Neural cell (in vitro differentiated cells): ENCODE measurements around the gene LHB. TPM values are rescaled to one million over a fixed set of nuclear protein-coding genes. Genes with fewer than 3 reads are reported as not detected.

Experiments used
- H2AFZ ChIP-seq: fragments of 200-600, 300-800 bp; sonication (generic), shearing (Covaris generic); 2 replicates; pipeline ENCODE4 v1.6.0; 2014; ENCODE audit warnings: low read depth, mild to moderate bottlenecking, antibody characterized with exemption, low read length, moderate library complexity
- H3F3A ChIP-seq: fragments of 200-600 bp; shearing (Covaris generic); 2 replicates; pipeline ENCODE4 v1.6.1; 2016; ENCODE audit warnings: mild to moderate bottlenecking, moderate library complexity, mixed read lengths, antibody characterized with exemption, low read length; ENCODE audit not compliant: insufficient read depth, poor library complexity, severe bottlenecking
- H3K27ac ChIP-seq: fragments of 200-600, 300-800 bp; sonication (generic), shearing (Covaris generic); 2 replicates; pipeline ENCODE4 v1.5.1; 2014; ENCODE audit warnings: mild to moderate bottlenecking, low read length, moderate library complexity
- H3K27me3 ChIP-seq: fragments of 300-800, 200-600 bp; sonication (generic), shearing (Covaris generic); 2 replicates; pipeline ENCODE4 v1.6.0; 2014; ENCODE audit warnings: mild to moderate bottlenecking, low read depth, low read length, moderate library complexity; ENCODE audit not compliant: insufficient read depth
- H3K36me3 ChIP-seq: fragments of 300-800, 200-600 bp; sonication (generic), shearing (Covaris generic); 2 replicates; pipeline ENCODE4 v1.5.1; 2014; ENCODE audit warnings: mild to moderate bottlenecking, antibody characterized with exemption, low read length, moderate library complexity; ENCODE audit not compliant: insufficient read depth
- H3K4me2 ChIP-seq: fragments of 300-800, 200-600 bp; sonication (generic), shearing (Covaris generic); 2 replicates; pipeline ENCODE4 v1.6.0; 2014; ENCODE audit warnings: mild to moderate bottlenecking, low read length
- H3K4me3 ChIP-seq: fragments of 300-800, 200-600 bp; sonication (generic), shearing (Covaris generic); 2 replicates; pipeline ENCODE4 v1.5.1; 2014; ENCODE audit warnings: mild to moderate bottlenecking, low read length, moderate library complexity
- H3K79me2 ChIP-seq: fragments of 200-600 bp; shearing (Covaris generic); replicated peaks from 2 replicates; pipeline ENCODE4 v1.6.0; 2014; ENCODE audit warnings: mild to moderate bottlenecking, low read length, moderate library complexity; ENCODE audit not compliant: insufficient read depth
- H3K9ac ChIP-seq: fragments of 300-800, 200-600 bp; sonication (generic), shearing (Covaris generic); 2 replicates; pipeline ENCODE4 v1.6.1; 2016; ENCODE audit warnings: mild to moderate bottlenecking, low read length, mixed read lengths
- H3K9me2 ChIP-seq: fragments of 200-600 bp; shearing (Covaris generic); 2 replicates; pipeline ENCODE4 v1.6.1; 2016; ENCODE audit warnings: mild to moderate bottlenecking, low read length, mixed read lengths; ENCODE audit not compliant: insufficient read depth
- H3K9me3 ChIP-seq: fragments of 200-600, 300-800 bp; sonication (generic), shearing (Covaris generic); 2 replicates; pipeline ENCODE4 v1.6.1; 2016; ENCODE audit warnings: mild to moderate bottlenecking, mixed run types, low read length, moderate library complexity, mixed read lengths
- H4K20me1 ChIP-seq: fragments of 200-600 bp; shearing (Covaris generic); 2 replicates; pipeline ENCODE4 v1.6.1; 2016; ENCODE audit warnings: mild to moderate bottlenecking, mixed run types; ENCODE audit not compliant: insufficient read depth
- CTCF ChIP-seq: fragments of 450-650 bp; IDR thresholded peaks from 2 replicates; pipeline ENCODE4 v1.5.1; 2014; ENCODE audit warnings: antibody characterized with exemption, mild to moderate bottlenecking, moderate library complexity; ENCODE audit not compliant: poor library complexity, severe bottlenecking
- EP300 ChIP-seq: fragments of 450-650 bp; conservative IDR thresholded peaks from 2 replicates; pipeline ENCODE4 v1.6.1; 2014; ENCODE audit warnings: antibody characterized with exemption, mild to moderate bottlenecking, moderate library complexity; ENCODE audit not compliant: poor library complexity, severe bottlenecking
- EZH2 ChIP-seq: fragments of 200-600, 300-800 bp; shearing (Covaris generic), sonication (generic); IDR thresholded peaks from 2 replicates; pipeline ENCODE4 v1.6.1; 2014; ENCODE audit warnings: antibody characterized with exemption, low read length, borderline replicate concordance, mild to moderate bottlenecking; ENCODE audit not compliant: insufficient read depth, poor library complexity, severe bottlenecking
- MXI1 ChIP-seq: fragments of 450-650 bp; conservative IDR thresholded peaks from 2 replicates; pipeline ENCODE4 v1.6.1; 2014; ENCODE audit warnings: antibody characterized with exemption, mild to moderate bottlenecking; ENCODE audit not compliant: poor library complexity, severe bottlenecking
- POLR2AphosphoS5 ChIP-seq: IDR thresholded peaks from 2 replicates; pipeline ENCODE4 v1.6.1; 2012
- RAD21 ChIP-seq: fragments of 450-650 bp; conservative IDR thresholded peaks from 2 replicates; pipeline ENCODE4 v1.6.1; 2014; ENCODE audit warnings: antibody characterized with exemption, mild to moderate bottlenecking, moderate library complexity
- REST ChIP-seq: IDR thresholded peaks from 2 replicates; pipeline ENCODE4 v1.6.1; 2012; ENCODE audit warnings: borderline replicate concordance
- SMC3 ChIP-seq: fragments of 450-650 bp; conservative IDR thresholded peaks from 2 replicates; pipeline ENCODE4 v1.6.1; 2014; ENCODE audit warnings: antibody characterized with exemption, mild to moderate bottlenecking, moderate library complexity; ENCODE audit not compliant: poor library complexity
- TAF1 ChIP-seq: IDR thresholded peaks from 2 replicates; pipeline ENCODE4 v1.6.1; 2012; ENCODE audit warnings: low read depth
- polyA plus RNA-seq: library from polyadenylated mRNA; depleted of rRNA; stranded (reverse); fragments of >200 nt; gene quantifications from 2 replicates; pipeline ENCODE4 v1.2.3, GENCODE V29; 2014

The LHB gene
- polyA plus RNA-seq, 1 donor from 2014 or later = not detected

- Histone ChIP-seq H3K4me2 (no peak overlapping the region), H2AFZ (no peak overlapping the region), H3K36me3 (no peaks in the 10 kb centered on the region), H3K9ac (no peak overlapping the region), H3K79me2 (no peaks in the 10 kb centered on the region), H3K27ac (no peak overlapping the region), H3K9me3 (no peaks in the 10 kb centered on the region), H3K9me2 (no peaks in the 10 kb centered on the region), H3K27me3 (peaks cover 13% of the 10 kb centered on the region), H3K4me3 (no peak overlapping the region), H4K20me1 (no peaks in the 10 kb centered on the region), H3F3A (no peaks in the 10 kb centered on the region)
- TF ChIP-seq SMC3 (no peak), CTCF (no peak), EP300 (no peak), POLR2AphosphoS5 (no peak), RAD21 (no peak), TAF1 (no peak), EZH2 (no peak), REST (no peak)
Observed at GRCh38 chr19:49022116-49022515, 5.2 kb upstream of the LHB start.

- H3F3A ChIP-seq = no peaks in the 10 kb centered on the region
- H3K79me2 ChIP-seq = no peaks in the 10 kb centered on the region
- no peak for TF ChIP-seq EP300
- TF ChIP-seq CTCF = no peak
- no peak for TF ChIP-seq EZH2
- TF ChIP-seq RAD21 = no peak
- no peak for TF ChIP-seq REST
- TF ChIP-seq POLR2AphosphoS5 = no peak
- TF ChIP-seq MXI1 = no peak
- no peak for TF ChIP-seq SMC3
- TF ChIP-seq TAF1 = no peak
- no peak overlapping the region for H2AFZ ChIP-seq
- no peaks in the 10 kb centered on the region for H3K9me3 ChIP-seq
- H3K4me2 ChIP-seq = no peak overlapping the region
- no peak overlapping the region for H3K9ac ChIP-seq
- H3K36me3 ChIP-seq = no peaks in the 10 kb centered on the region
- H3K4me3 ChIP-seq = no peak overlapping the region
- H3K27ac ChIP-seq = no peak overlapping the region
- H3K27me3 ChIP-seq = peaks cover 13% of the 10 kb centered on the region
- H3K9me2 ChIP-seq = no peaks in the 10 kb centered on the region
- H4K20me1 ChIP-seq = no peaks in the 10 kb centered on the region
Observed at GRCh38 chr19:49020931-49021895, 4.3 kb upstream of the LHB start.
